HepG2 (cell line): Measurements from ENCODE around the gene RREB1. TPM values are rescaled to one million over a fixed set of nuclear protein-coding genes. Genes with fewer than 3 reads are reported as not detected.

Experiments used
- CREM ChIP-seq, 2 experiments: sonication (generic) in 1 of 2; formaldehyde crosslinking in 1 of 2; IDR thresholded peaks; 2 replicates each; pipeline versions ENCODE4 v1.4.0 to v1.6.1; 2016 to 2020; ENCODE audit warnings: antibody characterized with exemption in 1 of 2, mild to moderate bottlenecking in 1 of 2, missing genetic modification reagents in 1 of 2
- DNMT3B ChIP-seq: conservative IDR thresholded peaks from 2 replicates; pipeline ENCODE4 v1.6.1; 2016; ENCODE audit warnings: missing biosample characterization, control low read depth
- EHMT2 ChIP-seq: fragments of 200-600 bp; sonication (generic); IDR thresholded peaks from 2 replicates; pipeline ENCODE4 v1.7.0; 2017; ENCODE audit warnings: antibody characterized with exemption, low read depth, low read length, borderline replicate concordance
- ELF1 ChIP-seq: sonication (generic); formaldehyde crosslinking; IDR thresholded peaks from 2 replicates; pipeline ENCODE4 v1.4.0; 2020; ENCODE audit warnings: missing genetic modification reagents
- HMGXB3 ChIP-seq: sonication (generic); formaldehyde crosslinking; IDR thresholded peaks from 2 replicates; pipeline ENCODE4 v1.4.0; 2020; ENCODE audit warnings: missing genetic modification reagents, borderline replicate concordance
- HMGXB4 ChIP-seq, 2 experiments: sonication (generic) in 1 of 2; formaldehyde crosslinking in 1 of 2; IDR thresholded peaks; 2 replicates each; pipeline versions ENCODE4 v1.4.0 to v1.6.1; 2018 to 2020; ENCODE audit warnings: missing genetic modification reagents in 2 of 2, borderline replicate concordance in 1 of 2, low read depth in 1 of 2, mild to moderate bottlenecking in 1 of 2, missing biosample characterization in 1 of 2
- MED1 ChIP-seq: sonication (generic); formaldehyde crosslinking; IDR thresholded peaks from 2 replicates; pipeline ENCODE4 v1.4.0; 2020; ENCODE audit warnings: missing genetic modification reagents
- MTERF4 ChIP-seq: sonication (generic); formaldehyde crosslinking; IDR thresholded peaks from 2 replicates; pipeline ENCODE4 v1.8.0; 2023; ENCODE audit warnings: mild to moderate bottlenecking, missing genetic modification reagents
- NR2C2 ChIP-seq: sonication (generic); formaldehyde crosslinking; IDR thresholded peaks from 2 replicates; pipeline ENCODE4 v1.4.0; 2020; ENCODE audit warnings: missing genetic modification reagents, mild to moderate bottlenecking, moderate library complexity, borderline replicate concordance
- PBX2 ChIP-seq: IDR thresholded peaks from 2 replicates; pipeline ENCODE4 v1.6.1; 2016; ENCODE audit warnings: control low read depth
- POGZ ChIP-seq: sonication (generic); formaldehyde crosslinking; IDR thresholded peaks from 2 replicates; pipeline ENCODE4 v1.4.0; 2020; ENCODE audit warnings: mild to moderate bottlenecking, missing genetic modification reagents
- PTBP1 ChIP-seq: fragments of 200-400 bp; formaldehyde crosslinking; IDR thresholded peaks from 2 replicates; pipeline ENCODE4 v1.6.1; 2018; ENCODE audit warnings: low read length, low read depth; ENCODE audit not compliant: poor library complexity, severe bottlenecking
- STAG1 ChIP-seq: sonication (generic); formaldehyde crosslinking; IDR thresholded peaks from 2 replicates; pipeline ENCODE4 v1.4.0; 2020; ENCODE audit warnings: missing genetic modification reagents
- ZFP62 ChIP-seq: sonication (generic); formaldehyde crosslinking; IDR thresholded peaks from 2 replicates; pipeline ENCODE4 v1.4.0; 2020; ENCODE audit warnings: missing genetic modification reagents
- ZNF251 ChIP-seq: sonication (generic); formaldehyde crosslinking; IDR thresholded peaks from 2 replicates; pipeline ENCODE4 v1.9.0; 2021; ENCODE audit warnings: mild to moderate bottlenecking, missing genetic modification reagents
- ZNF256 ChIP-seq: sonication (generic); formaldehyde crosslinking; conservative IDR thresholded peaks from 2 replicates; pipeline ENCODE4 v1.4.0; 2020; ENCODE audit warnings: missing genetic modification reagents
- ZNF446 ChIP-seq: sonication (generic); formaldehyde crosslinking; IDR thresholded peaks from 2 replicates; pipeline ENCODE4 v1.5.0; 2020; ENCODE audit warnings: mild to moderate bottlenecking, missing genetic modification reagents
- ZNF556 ChIP-seq: sonication (generic); formaldehyde crosslinking; IDR thresholded peaks from 2 replicates; pipeline ENCODE4 v1.4.0; 2020; ENCODE audit warnings: mild to moderate bottlenecking, missing genetic modification reagents, borderline replicate concordance
- ZNF770 ChIP-seq: sonication (generic); formaldehyde crosslinking; IDR thresholded peaks from 2 replicates; pipeline ENCODE4 v1.5.0; 2020; ENCODE audit warnings: mild to moderate bottlenecking, missing genetic modification reagents
- ZSCAN12 ChIP-seq: sonication (generic); formaldehyde crosslinking; IDR thresholded peaks from 2 replicates; pipeline ENCODE4 v1.9.0; 2021; ENCODE audit warnings: mild to moderate bottlenecking, missing genetic modification reagents
- polyA plus RNA-seq, 8 experiments: library from polyadenylated mRNA; depleted of rRNA in 3 of 8; stranded (reverse) in 7 of 8; unstranded in 1 of 8; fragments of >200 nt; fragmentation: Illumina TruSeq in 4 of 8; extraction: Trizol in 4 of 8; gene quantifications; 2 replicates each; pipeline versions ENCODE4 v1.2.1 to v1.2.3, GENCODE V29; 2011 to 2016; ENCODE audit warnings: low read depth in 4 of 8, missing spikeins in 1 of 8, mixed read lengths in 1 of 8; ENCODE audit not compliant: insufficient read depth in 1 of 8
- total RNA-seq, 5 experiments: library from RNA; depleted of rRNA; stranded (reverse); fragments of >200 nt; fragmentation: Illumina TruSeq; extraction: Trizol; gene quantifications; 2 replicates each; pipeline ENCODE4 v1.2.3, GENCODE V29; 2016; ENCODE audit warnings: low read depth in 1 of 5

The RREB1 gene
- total and polyA plus RNA-seq, 2 of the 13 experiments (the other 11 are each of a cell fraction or from before 2014, with no cell fraction given), result 6.1 to 23.2 TPM

- TF ChIP-seq ZNF770 (CRISPR knock-in tag) (0 out of 2 replicates have a peak, but pooled peaks have one; percentile 38), PBX2 (CRISPR knock-in tag) (no peak), MED1 (CRISPR knock-in tag) (peak; percentile 58; the same call in 1 of the 2 replicates), ZSCAN12 (no peak), ELF1 (CRISPR knock-in tag) (no peak), ZFP62 (CRISPR knock-in tag) (no peak), HMGXB4 (CRISPR knock-in tag; IDR thresholded peaks at IDR 0.05; ENCODE audit: borderline replicate concordance in 1 of 2, low read depth in 1 of 2) (peak in 1 of 2 experiments; percentile 56; a peak in 1 of 4 replicates), ZNF556 (CRISPR knock-in tag) (no peak), POGZ (CRISPR knock-in tag) (no peak), ZNF251 (CRISPR knock-in tag) (no peak), DNMT3B (no peak), HMGXB3 (CRISPR knock-in tag) (no peak), CREM (IDR thresholded peaks at IDR 0.05) (no peak), CREM (CRISPR knock-in tag; IDR thresholded peaks at IDR 0.05) (no peak), MTERF4 (CRISPR knock-in tag) (0 out of 2 replicates have a peak, but pooled peaks have one; percentile 40), NR2C2 (CRISPR knock-in tag) (no peak), STAG1 (CRISPR knock-in tag) (peak; percentile 40), PTBP1 (no peak), EHMT2 (no peak), ZNF256 (CRISPR knock-in tag) (no peak), ZNF446 (no peak)
Measured at GRCh38 chr6:7101290-7101689, 6.5 kb upstream of the RREB1 start (continued).
